ENCODE measurements around the gene ZNF846.

GRCh38 chr19:9782338-9782737 lies 13.8 kb upstream of the ZNF846 start:
- TF ChIP-seq CTCF (IDR thresholded peaks at IDR 0.05; ENCODE audit: low read length) (no peak), EZH2 (optimal IDR thresholded peaks at IDR 0.05; ENCODE audit: low read depth, low read length) (no peak)

All from MM.1S (cell line).